ENCODE data around the gene STAG3. TPM values are rescaled to one million over a fixed set of nuclear protein-coding genes. Genes with fewer than 3 reads are reported as not detected.
"Not testable (repeated sequence)": the region's sequence is repeated elsewhere in the genome, so short reads cannot be mapped to it uniquely, and the experiment has no call there.

The STAG3 gene, protein sequence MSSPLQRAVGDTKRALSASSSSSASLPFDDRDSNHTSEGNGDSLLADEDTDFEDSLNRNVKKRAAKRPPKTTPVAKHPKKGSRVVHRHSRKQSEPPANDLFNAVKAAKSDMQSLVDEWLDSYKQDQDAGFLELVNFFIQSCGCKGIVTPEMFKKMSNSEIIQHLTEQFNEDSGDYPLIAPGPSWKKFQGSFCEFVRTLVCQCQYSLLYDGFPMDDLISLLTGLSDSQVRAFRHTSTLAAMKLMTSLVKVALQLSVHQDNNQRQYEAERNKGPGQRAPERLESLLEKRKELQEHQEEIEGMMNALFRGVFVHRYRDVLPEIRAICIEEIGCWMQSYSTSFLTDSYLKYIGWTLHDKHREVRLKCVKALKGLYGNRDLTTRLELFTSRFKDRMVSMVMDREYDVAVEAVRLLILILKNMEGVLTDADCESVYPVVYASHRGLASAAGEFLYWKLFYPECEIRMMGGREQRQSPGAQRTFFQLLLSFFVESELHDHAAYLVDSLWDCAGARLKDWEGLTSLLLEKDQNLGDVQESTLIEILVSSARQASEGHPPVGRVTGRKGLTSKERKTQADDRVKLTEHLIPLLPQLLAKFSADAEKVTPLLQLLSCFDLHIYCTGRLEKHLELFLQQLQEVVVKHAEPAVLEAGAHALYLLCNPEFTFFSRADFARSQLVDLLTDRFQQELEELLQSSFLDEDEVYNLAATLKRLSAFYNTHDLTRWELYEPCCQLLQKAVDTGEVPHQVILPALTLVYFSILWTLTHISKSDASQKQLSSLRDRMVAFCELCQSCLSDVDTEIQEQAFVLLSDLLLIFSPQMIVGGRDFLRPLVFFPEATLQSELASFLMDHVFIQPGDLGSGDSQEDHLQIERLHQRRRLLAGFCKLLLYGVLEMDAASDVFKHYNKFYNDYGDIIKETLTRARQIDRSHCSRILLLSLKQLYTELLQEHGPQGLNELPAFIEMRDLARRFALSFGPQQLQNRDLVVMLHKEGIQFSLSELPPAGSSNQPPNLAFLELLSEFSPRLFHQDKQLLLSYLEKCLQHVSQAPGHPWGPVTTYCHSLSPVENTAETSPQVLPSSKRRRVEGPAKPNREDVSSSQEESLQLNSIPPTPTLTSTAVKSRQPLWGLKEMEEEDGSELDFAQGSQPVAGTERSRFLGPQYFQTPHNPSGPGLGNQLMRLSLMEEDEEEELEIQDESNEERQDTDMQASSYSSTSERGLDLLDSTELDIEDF
- total RNA-seq, result 3.7 TPM
- polyA plus RNA-seq (ENCODE audit: insufficient read depth, low read depth, low replicate concordance), result 3.4 TPM
- long read RNA-seq, donor 1, result 0 reads
- long read RNA-seq, donor 2, partial matches to known transcripts, result 5 of 5 reads
- long read RNA-seq, donor 2, other reads (novel, unspliced or antisense), result 0 of 5 reads
- long read RNA-seq, donor 3, partial matches to known transcripts, result 16 of 23 reads
- long read RNA-seq, donor 3, other reads (novel, unspliced or antisense), result 6 of 23 reads
- long read RNA-seq, donor 4, full-length matches to known transcripts, result 1 of 1 reads
- long read RNA-seq, donor 4, partial matches to known transcripts, result 0 of 1 reads
- long read RNA-seq, donor 4, other reads (novel, unspliced or antisense), result 0 of 1 reads
- long read RNA-seq, donor 5, result 0 reads
- long read RNA-seq, donor 6, result 0 reads
- long read RNA-seq, donor 7, partial matches to known transcripts, result 1 of 7 reads
- long read RNA-seq, donor 7, other reads (novel, unspliced or antisense), result 6 of 7 reads
- long read RNA-seq, donor 8, result 0 reads
- long read RNA-seq, donor 9, result 0 reads
- long read RNA-seq, donor 10, result 0 reads

DNA sequence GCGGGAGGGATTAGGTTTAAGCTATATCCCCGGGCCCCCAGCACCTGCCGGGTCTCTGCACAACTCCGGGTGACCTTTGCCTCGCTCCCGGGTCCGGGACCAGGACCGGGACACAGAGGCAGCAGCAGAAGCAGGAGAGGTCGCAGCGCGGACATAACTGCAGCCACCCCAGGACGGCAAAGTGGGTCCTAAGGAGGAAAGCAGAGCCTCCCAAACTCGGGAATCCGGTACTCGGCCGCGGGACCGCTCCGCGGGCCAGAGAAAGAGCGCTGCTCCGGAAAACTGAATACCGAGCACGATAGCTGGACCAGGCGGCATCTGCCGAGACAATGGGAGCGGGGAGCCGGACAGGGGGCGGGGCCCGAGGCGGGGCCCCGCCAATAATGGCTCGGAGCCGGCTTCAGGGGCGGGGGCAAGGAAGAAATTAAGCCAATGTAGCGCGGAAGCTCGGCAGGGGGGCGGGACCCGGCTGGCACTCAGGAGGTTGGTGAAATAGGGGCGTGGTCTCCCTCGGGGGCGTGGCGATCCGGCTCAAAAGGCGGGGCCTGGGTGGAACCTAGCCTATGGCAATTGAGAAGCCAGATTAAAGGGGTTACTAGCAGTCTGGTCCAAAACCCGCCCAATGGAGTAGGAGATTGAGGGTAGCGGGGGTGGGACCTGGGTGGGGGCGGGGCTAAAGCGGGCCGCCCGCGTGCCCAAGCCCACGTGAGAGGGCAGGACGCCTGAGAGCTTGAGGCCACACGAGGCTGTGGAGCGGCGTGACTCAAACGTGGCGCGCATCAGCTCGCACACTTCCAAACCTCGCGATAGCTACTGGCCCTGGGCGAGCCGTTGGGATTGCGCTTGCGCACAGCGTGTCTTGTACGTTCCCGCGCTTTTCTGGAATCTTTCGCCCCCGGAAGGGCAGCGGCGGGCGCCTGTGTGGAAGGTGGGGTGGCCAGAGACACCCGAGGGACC lies at the start of gene STAG3, which contains the start of gene GPC2:
Gene STAG3 (plus strand): TSS at position 874 of the 957 bp plus-strand sequence. CDS start 2,639 bp downstream, outside the sequence.
Gene GPC2 (minus strand): TSS at position 337 of the 957 bp plus-strand sequence. CDS start 182 bp downstream, at position 155.
- Histone ChIP-seq H3K4me1 (ENCODE audit: control insufficient read depth in 2 of 3, insufficient read depth in 2 of 3, low read depth in 1 of 3, low read length in 3 of 3) (peaks cover 0 to 2% (median 0%) of the 10 kb centered on the region in 3 donors), H3K4me3 (ENCODE audit: low read length in 3 of 3) (peak within 1 kb of the TSS; percentile 49 to 66 (median 53)), H3K27ac (ENCODE audit: low read depth in 2 of 2, low read length in 2 of 2) (no peak within 1 kb of the TSS), H3K9ac (ENCODE audit: low read length in 3 of 3) (peak within 1 kb of the TSS in 1 of 3 donors; percentile 48), H3K9me3 (ENCODE audit: control insufficient read depth in 2 of 3, insufficient read depth in 1 of 3, low read length in 3 of 3) (no peaks in the 10 kb centered on the region), H3K27me3 (ENCODE audit: control insufficient read depth, insufficient read depth, low read length) (no peaks in the 10 kb centered on the region), H3K36me3 (ENCODE audit: control insufficient read depth in 2 of 3, insufficient read depth in 3 of 3, low read length in 3 of 3) (no peaks in the 10 kb centered on the region)
- intact Hi-C loops (cut with DNase I), result no loop called here
- FAIRE-seq, result no peak
- TF ChIP-seq, protein P1, sequence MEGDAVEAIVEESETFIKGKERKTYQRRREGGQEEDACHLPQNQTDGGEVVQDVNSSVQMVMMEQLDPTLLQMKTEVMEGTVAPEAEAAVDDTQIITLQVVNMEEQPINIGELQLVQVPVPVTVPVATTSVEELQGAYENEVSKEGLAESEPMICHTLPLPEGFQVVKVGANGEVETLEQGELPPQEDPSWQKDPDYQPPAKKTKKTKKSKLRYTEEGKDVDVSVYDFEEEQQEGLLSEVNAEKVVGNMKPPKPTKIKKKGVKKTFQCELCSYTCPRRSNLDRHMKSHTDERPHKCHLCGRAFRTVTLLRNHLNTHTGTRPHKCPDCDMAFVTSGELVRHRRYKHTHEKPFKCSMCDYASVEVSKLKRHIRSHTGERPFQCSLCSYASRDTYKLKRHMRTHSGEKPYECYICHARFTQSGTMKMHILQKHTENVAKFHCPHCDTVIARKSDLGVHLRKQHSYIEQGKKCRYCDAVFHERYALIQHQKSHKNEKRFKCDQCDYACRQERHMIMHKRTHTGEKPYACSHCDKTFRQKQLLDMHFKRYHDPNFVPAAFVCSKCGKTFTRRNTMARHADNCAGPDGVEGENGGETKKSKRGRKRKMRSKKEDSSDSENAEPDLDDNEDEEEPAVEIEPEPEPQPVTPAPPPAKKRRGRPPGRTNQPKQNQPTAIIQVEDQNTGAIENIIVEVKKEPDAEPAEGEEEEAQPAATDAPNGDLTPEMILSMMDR (IDR thresholded peaks at IDR 0.05; ENCODE audit: borderline replicate concordance, extremely low read depth, insufficient read depth), result no peak
- DNase-seq, result peak; percentile 97 to 99 (median 98)

DNA sequence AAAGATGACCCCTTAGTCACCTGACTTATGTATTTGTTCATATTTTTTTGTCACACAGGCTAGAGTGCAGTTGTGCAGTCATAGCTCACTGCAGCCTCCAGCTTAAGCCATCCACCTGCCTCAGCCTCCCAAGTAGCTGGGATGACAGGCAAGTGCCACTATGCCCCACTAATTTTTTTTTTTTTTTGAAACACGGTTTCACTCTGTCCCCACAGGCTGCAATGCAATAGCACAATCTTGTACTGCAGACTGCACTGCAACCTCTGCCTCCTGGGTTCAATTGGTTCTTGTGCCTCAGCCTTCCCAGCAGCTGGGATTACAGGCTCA lies 49.1 kb upstream of the STAG3 start:
- Histone ChIP-seq H3K27ac (ENCODE audit: low read depth in 2 of 2, low read length in 2 of 2) (no peak overlapping the region), H3K4me1 (ENCODE audit: control insufficient read depth in 2 of 3, insufficient read depth in 2 of 3, low read depth in 1 of 3, low read length in 3 of 3) (peaks cover 0 to 14% (median 8%) of the 10 kb centered on the region in 3 donors), H3K36me3 (ENCODE audit: control insufficient read depth in 2 of 3, insufficient read depth in 3 of 3, low read length in 3 of 3) (no peaks in the 10 kb centered on the region), H3K9ac (ENCODE audit: low read length in 3 of 3) (no peak overlapping the region), H3K27me3 (ENCODE audit: control insufficient read depth, insufficient read depth, low read length) (no peaks in the 10 kb centered on the region), H3K4me3 (ENCODE audit: low read length in 3 of 3) (no peak overlapping the region), H3K9me3 (ENCODE audit: control insufficient read depth in 2 of 3, insufficient read depth in 1 of 3, low read length in 3 of 3) (no peaks in the 10 kb centered on the region)
- FAIRE-seq (no peak), DNase-seq (no peak)
- intact Hi-C loops (cut with DNase I), result no loop called here
- TF ChIP-seq, protein P1 (IDR thresholded peaks at IDR 0.05; ENCODE audit: borderline replicate concordance, extremely low read depth, insufficient read depth), result no peak

DNA sequence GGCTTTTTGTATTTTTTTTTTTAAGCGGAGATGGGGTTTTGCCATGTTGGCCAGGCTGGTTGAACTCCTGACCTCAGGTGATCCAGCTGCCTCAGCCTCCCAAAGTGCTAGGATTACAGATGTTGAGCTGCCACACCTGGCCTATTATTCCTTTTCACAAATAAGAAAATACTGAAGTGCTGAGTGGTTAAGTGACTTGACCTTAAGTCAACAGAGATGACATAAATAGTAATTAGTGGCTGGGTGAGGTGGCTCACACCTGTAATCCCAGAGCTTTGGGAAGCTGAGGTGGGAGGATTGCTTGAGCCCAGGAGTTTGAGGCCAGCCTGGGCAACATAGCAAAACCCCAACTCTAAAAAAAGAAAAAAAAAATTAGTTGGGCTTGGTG lies 47.5 kb upstream of the STAG3 start:
- DNase-seq; H3K36me3 ChIP-seq (ENCODE audit: control insufficient read depth in 2 of 3, insufficient read depth in 3 of 3, low read length in 3 of 3); H3K9me3 ChIP-seq (ENCODE audit: control insufficient read depth in 2 of 3, insufficient read depth in 1 of 3, low read length in 3 of 3); H3K27me3 ChIP-seq (ENCODE audit: control insufficient read depth, insufficient read depth, low read length); intact Hi-C loops (cut with DNase I); H3K9ac ChIP-seq (ENCODE audit: low read length in 3 of 3); H3K4me1 ChIP-seq (ENCODE audit: control insufficient read depth in 2 of 3, insufficient read depth in 2 of 3, low read depth in 1 of 3, low read length in 3 of 3); FAIRE-seq; H3K4me3 ChIP-seq (ENCODE audit: low read length in 3 of 3); H3K27ac ChIP-seq (ENCODE audit: low read depth in 2 of 2, low read length in 2 of 2): not testable (repeated sequence)

Data from kidney (tissue), 22 donors.